Erythroblast (primary cell): ENCODE data around the gene AGBL4.

ENCODE experiments used
- GATA1 ChIP-seq: IDR thresholded peaks from 2 replicates; pipeline ENCODE4 v1.6.1; 2011; ENCODE audit warnings: low read depth, mild to moderate bottlenecking, control low read depth, low read length, moderate library complexity
- POLR2A ChIP-seq: IDR thresholded peaks from 2 replicates; pipeline ENCODE4 v1.6.1; 2011; ENCODE audit warnings: mild to moderate bottlenecking, low read length

GRCh38 chr1:49026230-49026811, 997.4 kb downstream of the AGBL4 start:
- TF ChIP-seq POLR2A: no peak
- no peak for TF ChIP-seq GATA1
